SK-N-SH treated with all-trans-retinoic acid at 6 μM for 48 hours (cell line): ENCODE measurements around the gene CRACR2A.

Source experiments
- ATAC-seq: fragments of 200-7000 bp; cut with Tn5 transposase; 3 replicates; pipeline ENCODE4 v1.9.1; 2020; ENCODE audit warnings: mild to moderate bottlenecking, moderate library complexity
- ARNTL ChIP-seq: fragments of 450-650 bp; formaldehyde crosslinking; IDR thresholded peaks from 2 replicates; pipeline ENCODE4 v1.5.0; 2020; ENCODE audit warnings: low read depth, mild to moderate bottlenecking, moderate library complexity, borderline replicate concordance
- BACH2 ChIP-seq: fragments of 250-450 bp; sonication (Bioruptor Pico); IDR thresholded peaks from 2 replicates; pipeline ENCODE4 v1.9.0; 2021; ENCODE audit warnings: mild to moderate bottlenecking, borderline replicate concordance
- CSDC2 ChIP-seq: fragments of 250-450 bp; sonication (Bioruptor Pico); IDR thresholded peaks from 2 replicates; pipeline ENCODE4 v1.5.0; 2020; ENCODE audit warnings: mild to moderate bottlenecking, moderate library complexity
- CSRNP3 ChIP-seq: fragments of 250-450 bp; sonication (Bioruptor Pico); IDR thresholded peaks from 2 replicates; pipeline ENCODE4 v1.5.1; 2021; ENCODE audit warnings: mild to moderate bottlenecking, moderate library complexity
- GLIS3 ChIP-seq: fragments of 250-450 bp; sonication (Bioruptor Pico); IDR thresholded peaks from 2 replicates; pipeline ENCODE4 v1.5.0; 2020; ENCODE audit warnings: mild to moderate bottlenecking, moderate library complexity
- ISL1 ChIP-seq: fragments of 250-450 bp; sonication (Bioruptor Pico); IDR thresholded peaks from 2 replicates; pipeline ENCODE4 v2.1.2; 2022; ENCODE audit warnings: mild to moderate bottlenecking, moderate library complexity
- OSR1 ChIP-seq: fragments of 250-450 bp; sonication (Bioruptor Pico); IDR thresholded peaks from 2 replicates; pipeline ENCODE4 v1.8.0; 2022; ENCODE audit warnings: moderate library complexity, mild to moderate bottlenecking, inconsistent platforms
- PATZ1 ChIP-seq: fragments of 250-450 bp; sonication (Bioruptor Pico); IDR thresholded peaks from 2 replicates; pipeline ENCODE4 v1.8.0; 2020; ENCODE audit warnings: mild to moderate bottlenecking, moderate library complexity, borderline replicate concordance
- POU6F1 ChIP-seq: fragments of 250-450 bp; sonication (Bioruptor Pico); IDR thresholded peaks from 2 replicates; pipeline ENCODE4 v1.8.0; 2021; ENCODE audit warnings: low read depth, mild to moderate bottlenecking, moderate library complexity, borderline replicate concordance
- PPARA ChIP-seq: fragments of 250-450 bp; sonication (Bioruptor Pico); IDR thresholded peaks from 2 replicates; pipeline ENCODE4 v1.5.0; 2020; ENCODE audit warnings: mild to moderate bottlenecking, borderline replicate concordance
- RARB ChIP-seq: fragments of 250-450 bp; sonication (Bioruptor Pico); IDR thresholded peaks from 2 replicates; pipeline ENCODE4 v1.8.0; 2021; ENCODE audit warnings: mild to moderate bottlenecking, moderate library complexity
- SNAI2 ChIP-seq: fragments of 250-450 bp; sonication (Bioruptor Pico); IDR thresholded peaks from 2 replicates; pipeline ENCODE4 v1.5.0; 2020; ENCODE audit warnings: mild to moderate bottlenecking, moderate library complexity
- TCF4 ChIP-seq: fragments of 250-450 bp; sonication (Bioruptor Pico); IDR thresholded peaks from 2 replicates; pipeline ENCODE4 v1.8.0; 2021; ENCODE audit warnings: mild to moderate bottlenecking, moderate library complexity, borderline replicate concordance
- TOX ChIP-seq: fragments of 250-450 bp; sonication (Bioruptor Pico); IDR thresholded peaks from 2 replicates; pipeline ENCODE4 v1.8.0; 2021; ENCODE audit warnings: mild to moderate bottlenecking, moderate library complexity, borderline replicate concordance
- ZC3H10 ChIP-seq: fragments of 250-450 bp; sonication (Bioruptor Pico); IDR thresholded peaks from 2 replicates; pipeline ENCODE4 v1.5.1; 2021; ENCODE audit warnings: mild to moderate bottlenecking, moderate library complexity
- ZFP3 ChIP-seq: fragments of 250-450 bp; sonication (Bioruptor Pico); IDR thresholded peaks from 2 replicates; pipeline ENCODE4 v1.5.0; 2020; ENCODE audit warnings: mild to moderate bottlenecking, moderate library complexity
- ZFP30 ChIP-seq: fragments of 450-650 bp; formaldehyde crosslinking; IDR thresholded peaks from 2 replicates; pipeline ENCODE4 v1.5.0; 2022; ENCODE audit warnings: mild to moderate bottlenecking, moderate library complexity
- ZNF8 ChIP-seq: fragments of 450-650 bp; formaldehyde crosslinking; IDR thresholded peaks from 2 replicates; pipeline ENCODE4 v1.5.0; 2020; ENCODE audit warnings: mild to moderate bottlenecking, moderate library complexity
- TF ChIP-seq, protein P1 (sequence below): fragments of 250-450 bp; sonication (Bioruptor Pico); IDR thresholded peaks from 2 replicates; pipeline ENCODE4 v1.5.1; 2020; ENCODE audit warnings: low read depth, mild to moderate bottlenecking, moderate library complexity
- TF ChIP-seq, protein P2 (sequence below): fragments of 250-450 bp; sonication (Bioruptor Pico); IDR thresholded peaks from 2 replicates; pipeline ENCODE4 v1.5.0; 2020; ENCODE audit warnings: mild to moderate bottlenecking, moderate library complexity

Gene CRACR2A

GRCh38 chr12:3607039-3607720 lies 145.7 kb downstream of the CRACR2A start:
- no peak for ATAC-seq
- TF ChIP-seq, protein P1, sequence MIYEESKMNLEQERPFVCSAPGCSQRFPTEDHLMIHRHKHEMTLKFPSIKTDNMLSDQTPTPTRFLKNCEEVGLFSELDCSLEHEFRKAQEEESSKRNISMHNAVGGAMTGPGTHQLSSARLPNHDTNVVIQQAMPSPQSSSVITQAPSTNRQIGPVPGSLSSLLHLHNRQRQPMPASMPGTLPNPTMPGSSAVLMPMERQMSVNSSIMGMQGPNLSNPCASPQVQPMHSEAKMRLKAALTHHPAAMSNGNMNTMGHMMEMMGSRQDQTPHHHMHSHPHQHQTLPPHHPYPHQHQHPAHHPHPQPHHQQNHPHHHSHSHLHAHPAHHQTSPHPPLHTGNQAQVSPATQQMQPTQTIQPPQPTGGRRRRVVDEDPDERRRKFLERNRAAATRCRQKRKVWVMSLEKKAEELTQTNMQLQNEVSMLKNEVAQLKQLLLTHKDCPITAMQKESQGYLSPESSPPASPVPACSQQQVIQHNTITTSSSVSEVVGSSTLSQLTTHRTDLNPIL (CRISPR knock-in tag): no peak

GRCh38 chr12:3606128-3606527 lies 146.8 kb downstream of the CRACR2A start:
- no peak for ATAC-seq
- TF ChIP-seq BACH2 (CRISPR knock-in tag): no peak
- TF ChIP-seq, protein P2, sequence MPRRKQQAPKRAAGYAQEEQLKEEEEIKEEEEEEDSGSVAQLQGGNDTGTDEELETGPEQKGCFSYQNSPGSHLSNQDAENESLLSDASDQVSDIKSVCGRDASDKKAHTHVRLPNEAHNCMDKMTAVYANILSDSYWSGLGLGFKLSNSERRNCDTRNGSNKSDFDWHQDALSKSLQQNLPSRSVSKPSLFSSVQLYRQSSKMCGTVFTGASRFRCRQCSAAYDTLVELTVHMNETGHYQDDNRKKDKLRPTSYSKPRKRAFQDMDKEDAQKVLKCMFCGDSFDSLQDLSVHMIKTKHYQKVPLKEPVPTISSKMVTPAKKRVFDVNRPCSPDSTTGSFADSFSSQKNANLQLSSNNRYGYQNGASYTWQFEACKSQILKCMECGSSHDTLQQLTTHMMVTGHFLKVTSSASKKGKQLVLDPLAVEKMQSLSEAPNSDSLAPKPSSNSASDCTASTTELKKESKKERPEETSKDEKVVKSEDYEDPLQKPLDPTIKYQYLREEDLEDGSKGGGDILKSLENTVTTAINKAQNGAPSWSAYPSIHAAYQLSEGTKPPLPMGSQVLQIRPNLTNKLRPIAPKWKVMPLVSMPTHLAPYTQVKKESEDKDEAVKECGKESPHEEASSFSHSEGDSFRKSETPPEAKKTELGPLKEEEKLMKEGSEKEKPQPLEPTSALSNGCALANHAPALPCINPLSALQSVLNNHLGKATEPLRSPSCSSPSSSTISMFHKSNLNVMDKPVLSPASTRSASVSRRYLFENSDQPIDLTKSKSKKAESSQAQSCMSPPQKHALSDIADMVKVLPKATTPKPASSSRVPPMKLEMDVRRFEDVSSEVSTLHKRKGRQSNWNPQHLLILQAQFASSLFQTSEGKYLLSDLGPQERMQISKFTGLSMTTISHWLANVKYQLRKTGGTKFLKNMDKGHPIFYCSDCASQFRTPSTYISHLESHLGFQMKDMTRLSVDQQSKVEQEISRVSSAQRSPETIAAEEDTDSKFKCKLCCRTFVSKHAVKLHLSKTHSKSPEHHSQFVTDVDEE (CRISPR knock-in tag): no peak
- TF ChIP-seq RARB: no peak
- TF ChIP-seq TCF4 (CRISPR knock-in tag): no peak
- no peak for TF ChIP-seq POU6F1 (CRISPR knock-in tag)
- TF ChIP-seq ZNF8 (CRISPR knock-in tag): no peak
- TF ChIP-seq PPARA (CRISPR knock-in tag): no peak
- TF ChIP-seq CSRNP3: no peak

DNA sequence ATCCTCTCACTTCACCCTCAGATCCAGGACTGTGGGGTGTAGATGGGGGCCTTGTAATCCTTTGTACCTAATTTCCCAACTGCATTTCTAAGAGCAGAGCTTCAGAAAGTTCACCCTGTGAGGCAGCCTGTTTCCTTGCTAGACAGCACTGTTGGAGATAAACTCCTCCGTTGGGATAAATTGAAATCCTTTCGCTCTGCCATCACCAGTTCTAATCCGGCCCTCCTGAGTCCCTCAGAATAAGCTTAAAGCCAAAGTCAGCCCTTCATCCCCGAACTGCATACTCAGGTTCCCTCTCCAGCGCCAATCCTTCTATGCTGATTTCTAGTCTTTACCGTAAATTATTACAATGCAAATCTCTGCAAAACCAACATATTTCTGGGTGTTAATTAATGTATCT lies 147.2 kb downstream of the CRACR2A start:
- no peak for TF ChIP-seq RARB
- no peak for TF ChIP-seq GLIS3
- no peak for TF ChIP-seq TOX (CRISPR knock-in tag)
- no peak for TF ChIP-seq ZC3H10 (CRISPR knock-in tag)
- TF ChIP-seq PATZ1: no peak
- TF ChIP-seq CSRNP3: no peak
- TF ChIP-seq ZFP30 (CRISPR knock-in tag): no peak
- no peak for TF ChIP-seq OSR1 (CRISPR knock-in tag)
- TF ChIP-seq CSDC2 (CRISPR knock-in tag): no peak
- TF ChIP-seq ISL1 (CRISPR knock-in tag): no peak
- no peak for TF ChIP-seq SNAI2
- no peak for TF ChIP-seq POU6F1 (CRISPR knock-in tag)
- TF ChIP-seq, protein P2 (CRISPR knock-in tag): no peak
- no peak for TF ChIP-seq ZFP3 (CRISPR knock-in tag)
- no peak for TF ChIP-seq ARNTL (CRISPR knock-in tag)
- no peak for TF ChIP-seq TCF4 (CRISPR knock-in tag)
- ATAC-seq: no peak
